Stimulated activated naive CD8-positive, alpha-beta T cell treated with anti-CD3 and anti-CD28 coated beads, Interleukin-15, Interleukin-2, amounts not matched to agents 100 ng/mL and 50 ng/mL, for 24 hours (primary cell): ENCODE results near the gene WDR33.
"Not testable (repeated sequence)": the region's sequence is repeated elsewhere in the genome, so short reads cannot be mapped to it uniquely, and the experiment has no call there.

Experiments used
- H3K27ac Mint-ChIP-seq: one replicate; pipeline ENCODE4 v1.8.0; 2021; ENCODE audit warnings: mild to moderate bottlenecking, mixed read lengths
- H3K27me3 Mint-ChIP-seq: one replicate; pipeline ENCODE4 v1.8.0; 2021; ENCODE audit warnings: mixed read lengths
- H3K36me3 Mint-ChIP-seq: one replicate; pipeline ENCODE4 v1.8.0; 2021; ENCODE audit warnings: low read depth, mixed read lengths
- H3K4me1 Mint-ChIP-seq: one replicate; pipeline ENCODE4 v1.8.0; 2021; ENCODE audit warnings: low read depth, mixed read lengths
- H3K4me3 Mint-ChIP-seq: one replicate; pipeline ENCODE4 v1.8.0; 2021; ENCODE audit warnings: mild to moderate bottlenecking, mixed read lengths
- H3K9me3 Mint-ChIP-seq: one replicate; pipeline ENCODE4 v1.8.0; 2021; ENCODE audit warnings: mixed read lengths

The WDR33 gene

GRCh38 chr2:127810619-127811396 is at the start of gene WDR33:
Gene WDR33 (minus strand): TSS chr2:127811171. CDS start chr2:127770981, 40,190 bp downstream.
- Mint-ChIP-seq H3K4me1 (peaks cover 55% of the 10 kb centered on the region), H3K27ac (peak within 1 kb of the TSS; percentile 99), H3K4me3 (peak within 1 kb of the TSS; percentile 96), H3K27me3 (no peaks in the 10 kb centered on the region), H3K36me3 (peaks cover 20% of the 10 kb centered on the region), H3K9me3 (no peaks in the 10 kb centered on the region)

GRCh38 chr2:127860130-127860529 is 49.2 kb upstream of the WDR33 start:
- H3K4me1 Mint-ChIP-seq = peaks cover 33% of the 10 kb centered on the region
- H3K27me3 Mint-ChIP-seq = no peaks in the 10 kb centered on the region
- H3K36me3 Mint-ChIP-seq = peaks cover 30% of the 10 kb centered on the region
- no peak overlapping the region for H3K27ac Mint-ChIP-seq
- no peaks in the 10 kb centered on the region for H3K9me3 Mint-ChIP-seq
- H3K4me3 Mint-ChIP-seq = no peak overlapping the region

- Mint-ChIP-seq H3K9me3 (no peaks in the 10 kb centered on the region), H3K36me3 (peaks cover 28% of the 10 kb centered on the region), H3K27ac (no peak overlapping the region), H3K4me3 (peak overlapping the region; percentile 68), H3K4me1 (peaks cover 37% of the 10 kb centered on the region), H3K27me3 (no peaks in the 10 kb centered on the region)
Observed at GRCh38 chr2:127859712-127860085, 48.7 kb upstream of the WDR33 start.

GRCh38 chr2:127857265-127857808 is 46.4 kb upstream of the WDR33 start:
- H3K27me3 Mint-ChIP-seq = no peaks in the 10 kb centered on the region
- peaks cover 30% of the 10 kb centered on the region for H3K36me3 Mint-ChIP-seq
- peak overlapping the region; percentile 94 for H3K4me3 Mint-ChIP-seq
- H3K4me1 Mint-ChIP-seq = peaks cover 58% of the 10 kb centered on the region
- H3K27ac Mint-ChIP-seq = peak overlapping the region; percentile 89
- H3K9me3 Mint-ChIP-seq = no peaks in the 10 kb centered on the region

GRCh38 chr2:127853671-127854070 is 42.7 kb upstream of the WDR33 start:
- Mint-ChIP-seq H3K9me3 (no peaks in the 10 kb centered on the region), H3K36me3 (peaks cover 57% of the 10 kb centered on the region), H3K4me3 (no peak overlapping the region), H3K27ac (no peak overlapping the region), H3K4me1 (peaks cover 55% of the 10 kb centered on the region), H3K27me3 (no peaks in the 10 kb centered on the region)

GRCh38 chr2:127852388-127852787 is 41.4 kb upstream of the WDR33 start:
- H3K27me3 Mint-ChIP-seq = no peaks in the 10 kb centered on the region
- no peaks in the 10 kb centered on the region for H3K9me3 Mint-ChIP-seq
- peaks cover 48% of the 10 kb centered on the region for H3K4me1 Mint-ChIP-seq
- H3K4me3 Mint-ChIP-seq = no peak overlapping the region
- no peak overlapping the region for H3K27ac Mint-ChIP-seq
- H3K36me3 Mint-ChIP-seq = peaks cover 68% of the 10 kb centered on the region

GRCh38 chr2:127847931-127848330 is 37.0 kb upstream of the WDR33 start:
- no peak overlapping the region for H3K4me3 Mint-ChIP-seq
- no peaks in the 10 kb centered on the region for H3K9me3 Mint-ChIP-seq
- peaks cover 6% of the 10 kb centered on the region for H3K4me1 Mint-ChIP-seq
- no peaks in the 10 kb centered on the region for H3K27me3 Mint-ChIP-seq
- H3K36me3 Mint-ChIP-seq = peaks cover 67% of the 10 kb centered on the region
- no peak overlapping the region for H3K27ac Mint-ChIP-seq

- H3K9me3 Mint-ChIP-seq = no peaks in the 10 kb centered on the region
- peaks cover 48% of the 10 kb centered on the region for H3K36me3 Mint-ChIP-seq
- H3K4me3 Mint-ChIP-seq = no peak overlapping the region
- no peaks in the 10 kb centered on the region for H3K27me3 Mint-ChIP-seq
- H3K27ac Mint-ChIP-seq = no peak overlapping the region
- H3K4me1 Mint-ChIP-seq = peaks cover 3% of the 10 kb centered on the region
Observed at GRCh38 chr2:127844973-127845372, 34.0 kb upstream of the WDR33 start.

GRCh38 chr2:127843677-127844076 is 32.7 kb upstream of the WDR33 start:
- H3K4me1 Mint-ChIP-seq = no peaks in the 10 kb centered on the region
- no peaks in the 10 kb centered on the region for H3K27me3 Mint-ChIP-seq
- no peak overlapping the region for H3K4me3 Mint-ChIP-seq
- H3K27ac Mint-ChIP-seq = no peak overlapping the region
- no peaks in the 10 kb centered on the region for H3K9me3 Mint-ChIP-seq
- H3K36me3 Mint-ChIP-seq = peaks cover 36% of the 10 kb centered on the region

GRCh38 chr2:127841466-127842178 is 30.7 kb upstream of the WDR33 start:
- Mint-ChIP-seq H3K4me1 (no peaks in the 10 kb centered on the region), H3K9me3 (no peaks in the 10 kb centered on the region), H3K27ac (no peak overlapping the region), H3K4me3 (no peak overlapping the region), H3K36me3 (peaks cover 17% of the 10 kb centered on the region), H3K27me3 (no peaks in the 10 kb centered on the region)

- H3K4me3 Mint-ChIP-seq = no peak overlapping the region
- H3K9me3 Mint-ChIP-seq = no peaks in the 10 kb centered on the region
- no peaks in the 10 kb centered on the region for H3K4me1 Mint-ChIP-seq
- H3K36me3 Mint-ChIP-seq = peaks cover 10% of the 10 kb centered on the region
- H3K27me3 Mint-ChIP-seq = no peaks in the 10 kb centered on the region
- no peak overlapping the region for H3K27ac Mint-ChIP-seq
Observed at GRCh38 chr2:127840893-127841292, 29.9 kb upstream of the WDR33 start.

GRCh38 chr2:127834951-127835350 is 24.0 kb upstream of the WDR33 start:
- Mint-ChIP-seq H3K36me3 (no peaks in the 10 kb centered on the region), H3K27me3 (no peaks in the 10 kb centered on the region), H3K9me3 (no peaks in the 10 kb centered on the region), H3K4me3 (no peak overlapping the region), H3K4me1 (peaks cover 19% of the 10 kb centered on the region), H3K27ac (no peak overlapping the region)

- peak overlapping the region; percentile 86 for H3K27ac Mint-ChIP-seq
- H3K4me3 Mint-ChIP-seq = peak overlapping the region; percentile 33
- H3K9me3 Mint-ChIP-seq = peaks cover 23% of the 10 kb centered on the region
- no peaks in the 10 kb centered on the region for H3K27me3 Mint-ChIP-seq
- peaks cover 19% of the 10 kb centered on the region for H3K36me3 Mint-ChIP-seq
- peaks cover 39% of the 10 kb centered on the region for H3K4me1 Mint-ChIP-seq
Observed at GRCh38 chr2:127829845-127830246, 18.9 kb upstream of the WDR33 start.

- H3K9me3 Mint-ChIP-seq = peaks cover 23% of the 10 kb centered on the region
- peaks cover 19% of the 10 kb centered on the region for H3K36me3 Mint-ChIP-seq
- not testable (repeated sequence) for H3K27me3 Mint-ChIP-seq, H3K4me3 Mint-ChIP-seq, H3K27ac Mint-ChIP-seq
- H3K4me1 Mint-ChIP-seq = peaks cover 36% of the 10 kb centered on the region
Observed at GRCh38 chr2:127826708-127827107, 15.7 kb upstream of the WDR33 start.

GRCh38 chr2:127826047-127826446 is 15.1 kb upstream of the WDR33 start:
- peaks cover 31% of the 10 kb centered on the region for H3K4me1 Mint-ChIP-seq
- H3K9me3 Mint-ChIP-seq = peaks cover 26% of the 10 kb centered on the region
- H3K36me3 Mint-ChIP-seq = peaks cover 19% of the 10 kb centered on the region
- H3K4me3 Mint-ChIP-seq = no peak overlapping the region
- no peaks in the 10 kb centered on the region for H3K27me3 Mint-ChIP-seq
- no peak overlapping the region for H3K27ac Mint-ChIP-seq
